NCI-H1436 (cell line): Measurements from ENCODE around the gene FADS1.

ENCODE experiments used
- DNase-seq: peaks from one replicate; lab custom pipeline; 2025; lab: John Stamatoyannopoulos, UW

FADS1 gene

GRCh38 chr11:61816736-61817455, at the start of gene FADS1:
Gene FADS1 (minus strand): TSS chr11:61817003. CDS start chr11:61816929, 74 bp downstream.
- peak; percentile 98 for DNase-seq

GRCh38 chr11:61866231-61866957, 49.6 kb upstream of the FADS1 start:
- no peak for DNase-seq

DNA sequence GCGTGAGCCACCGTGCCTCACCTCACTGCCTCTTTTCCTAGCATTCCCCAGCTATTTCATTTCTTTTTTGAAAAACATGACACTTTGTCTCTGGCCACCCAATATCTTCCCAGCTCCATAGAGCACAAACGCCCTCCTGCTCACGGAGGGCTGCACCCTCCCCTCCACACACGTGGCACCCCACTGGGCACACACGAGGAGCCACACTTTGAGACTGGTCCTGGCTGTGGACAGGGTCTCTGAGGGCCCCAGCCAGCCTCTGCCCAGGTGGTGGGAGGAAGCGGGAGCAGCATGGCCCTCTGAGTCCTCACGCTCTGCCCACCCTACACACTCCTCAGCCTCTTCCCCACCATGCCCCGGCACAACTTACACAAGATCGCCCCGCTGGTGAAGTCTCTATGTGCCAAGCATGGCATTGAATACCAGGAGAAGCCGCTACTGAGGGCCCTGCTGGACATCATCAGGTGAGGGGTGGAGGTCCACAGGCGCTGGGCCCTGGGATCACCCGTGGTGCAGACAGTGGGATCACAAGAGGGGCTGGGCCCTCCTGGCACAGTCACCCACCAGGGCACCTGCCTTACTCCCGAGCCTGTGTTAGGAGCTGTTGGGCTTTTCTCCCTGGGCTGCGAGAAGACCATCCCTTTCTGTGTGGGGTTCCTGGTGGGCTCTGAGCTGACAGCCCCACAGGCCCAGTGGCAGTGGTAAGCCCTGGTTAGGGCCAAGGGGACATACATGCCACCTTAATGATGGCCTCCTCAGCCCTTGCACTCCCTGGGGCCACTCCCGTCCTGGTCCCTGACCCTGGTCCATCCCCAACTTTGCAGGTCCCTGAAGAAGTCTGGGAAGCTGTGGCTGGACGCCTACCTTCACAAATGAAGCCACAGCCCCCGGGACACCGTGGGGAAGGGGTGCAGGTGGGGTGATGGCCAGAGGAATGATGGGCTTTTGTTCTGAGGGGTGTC, 48.3 kb upstream of the FADS1 start:
- DNase-seq: no peak

DNA sequence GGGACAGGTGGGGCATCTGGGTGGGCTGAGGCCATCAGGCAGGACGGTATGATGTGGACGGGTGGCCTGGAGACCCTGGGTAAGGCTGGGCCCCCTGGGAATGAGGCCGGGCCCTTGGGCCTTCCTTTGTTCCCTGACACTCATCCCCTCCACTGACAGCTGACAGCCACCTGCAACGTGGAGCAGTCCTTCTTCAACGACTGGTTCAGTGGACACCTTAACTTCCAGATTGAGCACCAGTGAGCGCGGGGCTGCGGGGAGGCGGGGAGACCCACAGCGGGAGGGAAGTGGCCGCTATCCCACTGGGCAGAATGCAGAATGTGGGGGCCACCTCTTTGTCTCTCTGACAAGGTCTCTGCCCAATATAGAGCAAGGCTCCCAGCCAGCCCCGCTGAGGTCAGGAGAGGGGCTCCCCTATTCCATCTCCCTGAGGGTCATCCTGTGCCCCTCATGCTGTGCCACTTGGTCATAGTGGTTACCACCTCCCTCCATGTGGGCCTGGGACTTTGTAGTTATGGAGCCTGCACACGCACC, 46.8 kb upstream of the FADS1 start:
- DNase-seq: no peak

- no peak for DNase-seq
These were observed 46.1 kb upstream of the FADS1 start for GRCh38 chr11:61862714-61863547.

DNA sequence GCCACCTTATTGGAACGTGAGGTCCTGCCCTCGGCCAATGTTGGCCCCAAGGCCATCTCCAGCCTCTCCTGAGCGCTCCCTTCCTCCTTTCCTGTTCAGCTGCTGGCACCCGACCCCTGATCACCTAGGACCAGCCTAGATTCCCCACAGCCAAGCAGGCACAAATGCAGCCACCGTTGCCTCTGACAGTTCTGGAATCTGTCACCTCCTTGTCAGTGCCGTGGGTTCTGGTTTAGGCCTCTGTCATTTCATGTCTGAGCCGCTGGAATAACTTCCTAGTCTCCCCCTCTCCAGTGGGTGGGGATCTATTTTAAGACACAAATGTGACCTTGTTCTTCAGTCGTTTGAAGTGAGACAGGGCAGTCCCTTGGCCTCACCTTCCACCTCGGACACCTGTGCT, 44.8 kb upstream of the FADS1 start:
- DNase-seq: no peak

DNA sequence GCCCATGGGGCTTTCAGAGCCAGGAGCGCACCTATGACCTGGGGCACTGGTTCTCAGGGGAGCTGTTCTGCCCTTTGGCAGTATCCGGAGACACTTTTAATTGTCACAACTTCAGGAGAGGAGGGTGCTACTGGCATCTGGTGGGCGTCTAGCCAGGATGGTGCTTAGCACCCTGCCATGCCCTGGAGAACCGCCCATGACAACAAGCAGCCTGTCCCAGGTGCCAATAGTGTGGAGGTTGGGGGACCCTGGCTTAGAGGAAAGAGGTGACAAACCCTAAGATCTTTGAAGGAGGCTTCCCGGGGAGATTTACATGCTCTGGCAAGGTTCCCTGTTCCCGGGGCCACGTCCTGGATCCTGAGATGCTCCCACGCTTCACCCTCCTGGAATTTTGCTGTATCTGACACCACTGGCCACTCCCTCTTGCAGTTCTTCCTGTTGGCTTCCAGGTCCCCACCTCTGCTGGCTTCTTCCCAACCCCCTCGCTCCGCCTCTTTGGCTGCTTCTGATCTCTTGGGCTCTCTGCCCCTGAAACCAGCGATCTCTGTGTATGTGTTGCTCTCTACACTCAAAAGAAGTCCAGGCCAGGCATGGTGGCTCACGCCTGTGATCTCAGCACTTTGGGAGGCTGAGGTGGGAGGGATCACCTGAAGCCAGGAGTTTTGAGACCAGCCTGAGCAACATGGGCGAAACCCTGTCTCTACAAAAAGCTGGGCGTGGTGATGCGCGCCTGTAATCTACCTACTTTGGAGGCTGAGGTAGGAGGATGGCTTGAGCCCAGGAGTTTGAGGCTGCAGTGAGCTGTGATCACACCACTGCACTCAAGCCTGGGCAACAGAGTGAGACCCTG, 43.5 kb upstream of the FADS1 start:
- no peak for DNase-seq

GRCh38 chr11:61855939-61856680, 39.3 kb upstream of the FADS1 start:
- no peak for DNase-seq

GRCh38 chr11:61854966-61855714, 38.3 kb upstream of the FADS1 start:
- no peak for DNase-seq

DNA sequence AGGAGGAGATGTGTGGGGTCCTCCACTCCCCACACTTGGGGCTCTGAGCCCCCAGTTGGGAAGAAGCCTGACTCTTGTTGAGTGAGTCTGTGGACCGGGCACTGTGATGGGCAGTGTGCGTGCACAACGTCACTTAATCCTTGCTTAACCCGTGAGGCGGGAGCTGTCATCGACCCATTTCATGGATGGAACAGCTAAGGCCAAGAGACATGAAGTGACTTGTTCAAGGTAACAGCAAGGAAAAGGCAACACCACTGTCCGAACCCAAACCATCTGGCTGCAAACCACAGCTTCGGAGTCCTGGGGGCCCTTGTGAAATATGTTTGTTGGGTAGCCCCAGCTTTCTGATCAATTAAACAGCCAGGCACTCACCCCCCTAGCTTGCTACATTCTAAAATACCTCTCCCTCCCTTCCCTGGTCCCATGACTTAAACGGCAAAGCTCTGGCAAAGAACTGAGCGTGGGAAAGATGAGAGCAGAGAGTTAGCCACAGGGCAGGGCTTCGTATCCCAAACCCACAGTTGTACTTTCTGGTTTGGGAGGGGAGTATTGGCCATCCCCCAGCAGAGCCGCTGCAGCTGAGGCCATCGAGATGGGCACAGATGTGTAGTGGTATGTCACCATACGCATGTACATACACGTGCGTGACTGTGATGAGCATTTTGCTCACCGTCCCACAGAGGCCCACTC, 37.5 kb upstream of the FADS1 start:
- DNase-seq: no peak

DNA sequence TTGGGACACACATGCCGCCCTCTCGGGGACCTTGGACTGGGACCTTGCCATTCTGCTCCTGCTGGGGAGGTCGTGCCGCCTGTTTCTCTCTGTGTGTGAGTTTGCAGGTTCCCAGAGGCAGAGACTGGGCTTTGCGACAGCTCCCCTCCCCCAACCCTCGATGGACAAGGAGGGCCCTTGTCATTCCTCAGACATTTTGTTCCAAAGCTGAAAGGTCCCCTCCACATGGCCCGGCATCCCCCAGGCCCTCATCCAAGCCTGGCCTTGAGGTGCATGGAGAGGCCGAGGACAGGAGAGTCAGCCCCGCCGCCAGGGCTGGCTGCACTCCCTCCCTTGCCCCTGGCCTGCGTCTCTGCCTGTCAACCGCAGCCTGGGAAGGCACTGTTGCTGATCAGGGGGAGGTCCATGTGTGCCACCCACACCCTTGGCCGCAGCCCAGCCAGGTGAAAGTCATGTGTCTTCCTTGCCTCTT, 36.9 kb upstream of the FADS1 start:
- DNase-seq: no peak

DNA sequence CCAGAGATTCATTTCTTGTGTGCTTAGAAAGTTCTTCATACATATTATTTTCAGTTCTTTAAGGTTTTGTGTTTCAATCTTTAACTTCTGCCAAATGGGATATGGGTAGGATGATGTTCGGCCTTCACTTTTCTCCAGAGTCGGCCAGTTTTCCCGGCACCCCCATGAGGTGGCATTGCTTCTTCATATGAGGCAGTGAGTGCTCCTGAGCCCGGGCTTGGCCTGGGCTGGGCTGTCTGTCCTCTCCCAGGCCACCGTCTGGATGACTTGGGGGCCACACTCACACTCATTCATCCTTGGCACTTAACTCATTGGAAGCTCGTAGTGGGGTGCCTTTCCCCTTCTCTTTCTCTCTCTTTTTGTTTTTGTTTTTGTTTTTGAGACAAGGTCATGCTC, 35.1 kb upstream of the FADS1 start:
- no peak for DNase-seq

- DNase-seq: no peak
These were observed 34.5 kb upstream of the FADS1 start for GRCh38 chr11:61851113-61851899.

GRCh38 chr11:61850687-61851086, 33.9 kb upstream of the FADS1 start:
- no peak for DNase-seq

DNA sequence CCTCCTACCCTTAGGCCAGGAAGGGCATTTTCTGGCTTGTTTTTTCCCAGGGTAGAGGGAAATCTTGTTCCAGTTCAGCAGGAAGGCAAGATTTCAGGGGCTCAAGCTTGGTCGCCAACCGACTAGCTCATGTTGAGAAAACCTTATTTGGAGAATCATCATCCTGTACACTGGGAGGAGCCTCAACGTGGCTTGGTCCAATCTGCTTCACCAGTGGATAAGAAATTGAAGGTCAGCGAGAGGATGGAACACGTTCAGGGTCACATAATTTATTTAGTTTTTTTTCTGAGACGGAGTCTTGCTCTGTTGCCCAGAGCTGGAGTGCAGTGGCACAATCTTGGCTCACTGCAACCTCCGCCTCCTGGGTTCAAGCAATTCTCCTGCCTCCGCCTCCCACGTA, 31.8 kb upstream of the FADS1 start:
- no peak for DNase-seq

- no peak for DNase-seq
These were observed 31.2 kb upstream of the FADS1 start for GRCh38 chr11:61847914-61848581.
